Measurements from ENCODE around the gene TBL2.
"Not testable (repeated sequence)": the region's sequence is repeated elsewhere in the genome, so short reads cannot be mapped to it uniquely, and the experiment has no call there.

TBL2 gene

GRCh38 chr7:73606801-73607691, 28.7 kb upstream of the TBL2 start:
- DNase-seq: peak; percentile 45 to 57

GRCh38 chr7:73605601-73606220, 27.3 kb upstream of the TBL2 start:
- no peak for DNase-seq

- DNase-seq: no peak
These were observed 24.6 kb upstream of the TBL2 start for GRCh38 chr7:73602721-73603651.

- no peak for DNase-seq
These were observed 21.5 kb upstream of the TBL2 start for GRCh38 chr7:73599916-73600315.

GRCh38 chr7:73599151-73599882, 20.9 kb upstream of the TBL2 start:
- DNase-seq: no peak

- no peak for DNase-seq
These were observed 19.8 kb upstream of the TBL2 start for GRCh38 chr7:73597978-73598782.

GRCh38 chr7:73596191-73597065, 18.0 kb upstream of the TBL2 start:
- no peak for DNase-seq

- no peak for DNase-seq
These were observed 17.0 kb upstream of the TBL2 start for GRCh38 chr7:73595358-73595757.

GRCh38 chr7:73593207-73594045, 15.0 kb upstream of the TBL2 start:
- DNase-seq: no peak

- no peak for DNase-seq
These were observed 8.5 kb upstream of the TBL2 start for GRCh38 chr7:73586911-73587310.

GRCh38 chr7:73585196-73585595, 6.8 kb upstream of the TBL2 start:
- no peak for DNase-seq

- no peak for DNase-seq
These were observed 4.4 kb upstream of the TBL2 start for GRCh38 chr7:73582664-73583202.

- DNase-seq: not testable (repeated sequence)
These were observed 2.6 kb upstream of the TBL2 start for GRCh38 chr7:73581006-73581405.

- DNase-seq: no peak
These were observed 595 bp downstream of the TBL2 start for GRCh38 chr7:73577627-73578341.

GRCh38 chr7:73573791-73574190, 4.6 kb downstream of the TBL2 start:
- DNase-seq: no peak

- DNase-seq: no peak
These were observed 5.1 kb downstream of the TBL2 start for GRCh38 chr7:73573276-73573675.

- DNase-seq: no peak
These were observed 5.6 kb downstream of the TBL2 start for GRCh38 chr7:73572767-73573186.

GRCh38 chr7:73570977-73571376, 7.4 kb downstream of the TBL2 start:
- no peak for DNase-seq

- no peak for DNase-seq
These were observed 7.9 kb downstream of the TBL2 start for GRCh38 chr7:73570521-73570920.

All from NCI-H524 (cell line).